PC-3 (cell line): Measurements from ENCODE around the gene THEM4.

Experiments
- EZH2phosphoT487 ChIP-seq: fragments of 300-600 bp; sonication (generic); IDR thresholded peaks from 2 replicates; pipeline ENCODE4 v1.6.1; 2018; ENCODE audit warnings: mild to moderate bottlenecking, antibody characterized with exemption, low read length, borderline replicate concordance
- TF ChIP-seq, protein P1 (sequence below): fragments of 300-600 bp; sonication (generic); conservative IDR thresholded peaks from 2 replicates; pipeline ENCODE4 v1.5.1; 2017; ENCODE audit warnings: antibody characterized with exemption, low read depth, mild to moderate bottlenecking, low read length

DNA sequence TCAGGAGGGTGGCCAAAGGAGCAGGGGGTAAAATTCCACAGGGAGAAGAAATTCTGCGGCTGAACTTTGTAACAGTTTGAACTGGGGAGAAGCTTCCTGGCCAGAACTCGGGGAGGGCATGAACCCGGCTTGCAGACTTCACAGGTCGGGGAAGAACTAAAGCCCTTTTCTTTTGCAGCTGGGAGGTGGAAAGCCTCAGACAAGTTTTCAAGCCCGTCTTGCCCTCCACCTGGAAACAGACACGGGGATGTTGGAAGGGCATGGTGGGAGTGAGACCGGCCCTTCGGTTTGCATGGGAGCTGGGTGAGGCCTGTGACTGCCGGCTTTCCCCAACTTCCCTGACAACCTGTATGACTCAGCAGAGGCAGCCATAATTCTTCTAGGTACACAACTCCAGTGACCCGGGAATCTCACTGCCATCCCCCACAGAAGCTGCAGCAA is 11.3 kb downstream of the THEM4 start:
- TF ChIP-seq, protein P1, sequence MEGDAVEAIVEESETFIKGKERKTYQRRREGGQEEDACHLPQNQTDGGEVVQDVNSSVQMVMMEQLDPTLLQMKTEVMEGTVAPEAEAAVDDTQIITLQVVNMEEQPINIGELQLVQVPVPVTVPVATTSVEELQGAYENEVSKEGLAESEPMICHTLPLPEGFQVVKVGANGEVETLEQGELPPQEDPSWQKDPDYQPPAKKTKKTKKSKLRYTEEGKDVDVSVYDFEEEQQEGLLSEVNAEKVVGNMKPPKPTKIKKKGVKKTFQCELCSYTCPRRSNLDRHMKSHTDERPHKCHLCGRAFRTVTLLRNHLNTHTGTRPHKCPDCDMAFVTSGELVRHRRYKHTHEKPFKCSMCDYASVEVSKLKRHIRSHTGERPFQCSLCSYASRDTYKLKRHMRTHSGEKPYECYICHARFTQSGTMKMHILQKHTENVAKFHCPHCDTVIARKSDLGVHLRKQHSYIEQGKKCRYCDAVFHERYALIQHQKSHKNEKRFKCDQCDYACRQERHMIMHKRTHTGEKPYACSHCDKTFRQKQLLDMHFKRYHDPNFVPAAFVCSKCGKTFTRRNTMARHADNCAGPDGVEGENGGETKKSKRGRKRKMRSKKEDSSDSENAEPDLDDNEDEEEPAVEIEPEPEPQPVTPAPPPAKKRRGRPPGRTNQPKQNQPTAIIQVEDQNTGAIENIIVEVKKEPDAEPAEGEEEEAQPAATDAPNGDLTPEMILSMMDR = no peak
- TF ChIP-seq EZH2phosphoT487 = no peak
